ENCODE results near the gene D2HGDH. TPM values are rescaled to one million over a fixed set of nuclear protein-coding genes. Genes with fewer than 3 reads are reported as not detected.

The D2HGDH gene
- total RNA-seq, 1 experiment from 2014 or later: 46.3 TPM

DNA sequence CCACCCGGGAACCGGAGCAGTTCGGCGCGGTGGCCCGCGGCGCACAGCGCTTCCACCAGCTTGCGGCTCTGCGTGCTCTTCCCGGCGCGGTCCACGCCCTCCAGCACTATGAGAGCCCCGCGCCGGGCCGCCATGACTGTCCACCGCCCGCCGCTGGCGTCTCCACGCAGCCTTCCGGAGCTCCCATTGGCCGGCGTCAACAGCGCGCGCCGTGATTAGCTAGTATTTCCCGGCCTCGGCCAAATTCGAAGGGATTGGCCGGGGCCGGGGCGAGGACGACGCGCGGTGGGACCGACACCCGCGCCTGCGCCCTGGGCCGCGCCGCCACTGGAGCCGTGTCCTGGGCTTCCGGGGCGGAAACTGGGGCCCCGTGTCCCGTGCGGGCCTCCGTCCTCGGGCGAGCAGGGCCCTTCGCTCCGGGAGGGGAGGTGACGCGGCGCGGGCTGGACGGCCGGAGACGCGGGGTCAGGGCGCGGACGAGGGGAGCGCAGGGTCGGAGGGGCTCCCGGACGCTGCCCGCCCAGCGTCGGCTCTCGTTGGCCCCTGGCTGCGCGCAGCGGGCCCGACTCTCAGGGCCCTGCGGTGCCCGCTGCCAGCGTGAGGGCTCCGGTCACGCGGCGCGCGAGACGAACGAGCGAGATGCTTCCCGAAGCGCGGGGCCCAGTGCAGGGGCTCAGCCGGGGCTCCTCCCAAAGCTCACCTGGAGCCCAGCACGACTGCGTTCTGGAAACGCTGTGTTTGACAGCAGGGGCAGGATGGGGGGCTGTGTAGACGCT is 47.6 kb upstream of the D2HGDH start, which contains the start of gene DTYMK:
TSS of gene DTYMK (minus strand) at position 166 of the 776 bp plus-strand sequence. CDS start at position 134, 32 bp downstream.
- ATAC-seq: peak; percentile 95

More for the DNA sequence above, 47.6 kb upstream of the D2HGDH start, which contains the start of gene DTYMK:
- H3K27me3 ChIP-seq (ENCODE audit: insufficient read depth, low read length): no peaks in the 10 kb centered on the region
- peak within 1 kb of the TSS; percentile 69 for H3K4me2 ChIP-seq (ENCODE audit: low read length)
- H3K9ac ChIP-seq (ENCODE audit: low read length): peak within 1 kb of the TSS; percentile 99
- peaks cover 20 to 38% of the 10 kb centered on the region in 2 experiments for H3K36me3 ChIP-seq (ENCODE audit: control insufficient read depth in 1 of 2, insufficient read depth in 2 of 2, low read length in 2 of 2)
- ChIA-PET RAD21 (ENCODE audit: low non-redundant PET in 1 of 2, low total read pairs in 2 of 2, uncharacterized antibody in 2 of 2, unreplicated experiment in 2 of 2) (interaction anchor here in 1 of 2 experiments (1.6 kb wide), 1 partner anchor 15 kb away, joined by 5 read pairs; the partner anchor contains the start of gene ING5), POLR2A (interaction anchor here (0.7 to 2.6 kb wide), 6 partner anchors 9 to 153 kb away, joined by 3 to 11 read pairs (median 6); partner anchors contain the start of gene ING5), CTCF (interaction anchor here (0.6 to 1.0 kb wide), 2 partner anchors 17 to 46 kb away, joined by 3 read pairs; no protein-coding TSS in a partner anchor)
- peaks cover 80% of the 10 kb centered on the region for H3K79me2 ChIP-seq (ENCODE audit: insufficient read depth, low read length)
- no TSS peak for BruUV-seq (replicated peaks)
- no peaks in the 10 kb centered on the region for H3K9me3 ChIP-seq (ENCODE audit: control insufficient read depth in 1 of 2, insufficient read depth in 1 of 2, low read depth in 1 of 2, low read length in 2 of 2)
- intact Hi-C loops (cut with micrococcal nuclease): loop anchor here (1.0 to 5.0 kb wide), 3 partner anchors 14 to 190 kb away; partner anchors contain the start of gene D2HGDH
- peak within 1 kb of the TSS; percentile 84 to 86 for H3K4me3 ChIP-seq (replicated peaks in 1 of 2; ENCODE audit: low read depth in 1 of 2, low read length in 2 of 2)
- TF ChIP-seq CEBPB (IDR thresholded peaks at IDR 0.05; ENCODE audit: low read depth) (no peak), CBX3 (IDR thresholded peaks at IDR 0.05; ENCODE audit: low read depth) (no peak; the same call in 1 of the 2 replicates), POLR2A (IDR thresholded peaks at IDR 0.05; ENCODE audit: borderline replicate concordance, extremely low read depth, insufficient read depth, insufficient read length) (no peak), EZH2 (IDR thresholded peaks at IDR 0.05) (no peak), ZNF274 (IDR thresholded peaks at IDR 0.05; ENCODE audit: low read depth, low read length) (no peak), JUND (IDR thresholded peaks at IDR 0.05) (no peak), SRF (IDR thresholded peaks at IDR 0.05; ENCODE audit: low read depth) (peak; percentile 25; the same call in 1 of the 2 replicates), ELF1 (IDR thresholded peaks at IDR 0.05; ENCODE audit: borderline replicate concordance, low read depth) (peak; percentile 61; the same call in 1 of the 2 replicates), SP1 (IDR thresholded peaks at IDR 0.05; ENCODE audit: low read depth) (peak; percentile 84), TCF7L2 (IDR thresholded peaks at IDR 0.05; ENCODE audit: borderline replicate concordance, extremely low read depth, insufficient read depth, insufficient read length) (no peak), FOSL1 (IDR thresholded peaks at IDR 0.05; ENCODE audit: low read depth) (no peak), CTCF (IDR thresholded peaks at IDR 0.05 in 2 of 3, conservative IDR thresholded peaks at IDR 0.05 in 1 of 3; ENCODE audit: borderline replicate concordance in 1 of 3, insufficient read depth in 1 of 3, low read depth in 2 of 3, low read length in 2 of 3) (no peak), EZH2phosphoT487 (IDR thresholded peaks at IDR 0.05; ENCODE audit: borderline replicate concordance) (no peak), SIN3A (IDR thresholded peaks at IDR 0.05; ENCODE audit: low read depth) (peak; percentile 89), YY1 (IDR thresholded peaks at IDR 0.05; ENCODE audit: extremely low read depth, insufficient replicate concordance, low read depth, low read length) (peak; percentile 94), EGR1 (IDR thresholded peaks at IDR 0.05; ENCODE audit: low read depth) (no peak), POLR2AphosphoS5 (IDR thresholded peaks at IDR 0.05; ENCODE audit: low read depth, low read length) (peak; percentile 78), RAD21 (IDR thresholded peaks at IDR 0.05; ENCODE audit: low read depth) (no peak), ZFX (IDR thresholded peaks at IDR 0.05) (peak; percentile 85)
- TF ChIP-seq, protein P1, sequence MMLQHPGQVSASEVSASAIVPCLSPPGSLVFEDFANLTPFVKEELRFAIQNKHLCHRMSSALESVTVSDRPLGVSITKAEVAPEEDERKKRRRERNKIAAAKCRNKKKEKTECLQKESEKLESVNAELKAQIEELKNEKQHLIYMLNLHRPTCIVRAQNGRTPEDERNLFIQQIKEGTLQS (IDR thresholded peaks at IDR 0.05): no peak
- TF ChIP-seq, protein P2, sequence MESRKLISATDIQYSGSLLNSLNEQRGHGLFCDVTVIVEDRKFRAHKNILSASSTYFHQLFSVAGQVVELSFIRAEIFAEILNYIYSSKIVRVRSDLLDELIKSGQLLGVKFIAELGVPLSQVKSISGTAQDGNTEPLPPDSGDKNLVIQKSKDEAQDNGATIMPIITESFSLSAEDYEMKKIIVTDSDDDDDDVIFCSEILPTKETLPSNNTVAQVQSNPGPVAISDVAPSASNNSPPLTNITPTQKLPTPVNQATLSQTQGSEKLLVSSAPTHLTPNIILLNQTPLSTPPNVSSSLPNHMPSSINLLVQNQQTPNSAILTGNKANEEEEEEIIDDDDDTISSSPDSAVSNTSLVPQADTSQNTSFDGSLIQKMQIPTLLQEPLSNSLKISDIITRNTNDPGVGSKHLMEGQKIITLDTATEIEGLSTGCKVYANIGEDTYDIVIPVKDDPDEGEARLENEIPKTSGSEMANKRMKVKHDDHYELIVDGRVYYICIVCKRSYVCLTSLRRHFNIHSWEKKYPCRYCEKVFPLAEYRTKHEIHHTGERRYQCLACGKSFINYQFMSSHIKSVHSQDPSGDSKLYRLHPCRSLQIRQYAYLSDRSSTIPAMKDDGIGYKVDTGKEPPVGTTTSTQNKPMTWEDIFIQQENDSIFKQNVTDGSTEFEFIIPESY (IDR thresholded peaks at IDR 0.05; ENCODE audit: extremely low read depth, insufficient replicate concordance, low read length): peak; percentile 83
- TF ChIP-seq, protein P3, sequence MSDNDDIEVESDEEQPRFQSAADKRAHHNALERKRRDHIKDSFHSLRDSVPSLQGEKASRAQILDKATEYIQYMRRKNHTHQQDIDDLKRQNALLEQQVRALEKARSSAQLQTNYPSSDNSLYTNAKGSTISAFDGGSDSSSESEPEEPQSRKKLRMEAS (IDR thresholded peaks at IDR 0.05): peak; percentile 80
- H3K27ac ChIP-seq (ENCODE audit: low read depth, low read length): peak within 1 kb of the TSS; percentile 90
- DNase-seq (ENCODE audit: low read depth, low spot score): peak; percentile 84
- peaks cover 8 to 23% of the 10 kb centered on the region in 2 experiments for H3K4me1 ChIP-seq (ENCODE audit: control insufficient read depth in 1 of 2, insufficient read depth in 2 of 2, low read length in 2 of 2)
- H2AFZ ChIP-seq (ENCODE audit: low read depth, low read length, poor library complexity, severe bottlenecking): no peak within 1 kb of the TSS
- H3K9me2 ChIP-seq (ENCODE audit: insufficient read depth): no peaks in the 10 kb centered on the region
- H4K20me1 ChIP-seq (ENCODE audit: insufficient read depth): no peaks in the 10 kb centered on the region
